COR-L47 (cell line): ENCODE results near the gene NRTN.
"Not testable (repeated sequence)": the region's sequence is repeated elsewhere in the genome, so short reads cannot be mapped to it uniquely, and the experiment has no call there.

Source experiments
- DNase-seq: peaks from one replicate; lab custom pipeline; 2025; lab: John Stamatoyannopoulos, UW

The NRTN gene

GRCh38 chr19:5804516-5805461 is at the start of gene NRTN:
Gene NRTN (plus strand): TSS chr19:5805067. CDS start chr19:5824166, 19,099 bp downstream.
- DNase-seq, result no peak

- no peak for DNase-seq
These were observed 42.2 kb upstream of the NRTN start for GRCh38 chr19:5762608-5763217.

GRCh38 chr19:5765220-5765619 is 39.6 kb upstream of the NRTN start:
- DNase-seq, result no peak

GRCh38 chr19:5767949-5768348 is 36.9 kb upstream of the NRTN start:
- no peak for DNase-seq

GRCh38 chr19:5772416-5772815 is 32.5 kb upstream of the NRTN start:
- no peak for DNase-seq

- DNase-seq, result no peak
These were observed 31.6 kb upstream of the NRTN start for GRCh38 chr19:5773276-5773675.

- no peak for DNase-seq
These were observed 29.9 kb upstream of the NRTN start for GRCh38 chr19:5774921-5775320.

- DNase-seq, result no peak
These were observed 29.1 kb upstream of the NRTN start for GRCh38 chr19:5775668-5776309.

GRCh38 chr19:5778402-5778801 is 26.5 kb upstream of the NRTN start:
- DNase-seq, result no peak

GRCh38 chr19:5780916-5781315 is 24.0 kb upstream of the NRTN start:
- DNase-seq, result not testable (repeated sequence)

GRCh38 chr19:5782322-5782721 is 22.5 kb upstream of the NRTN start:
- DNase-seq, result no peak

GRCh38 chr19:5782945-5783919 is 21.6 kb upstream of the NRTN start:
- DNase-seq, result no peak

GRCh38 chr19:5784581-5785147 is 20.2 kb upstream of the NRTN start, which contains the start of gene PRR22:
Gene PRR22 (minus strand): TSS chr19:5784746. CDS start chr19:5784660, 86 bp downstream.
- no peak for DNase-seq

- no peak for DNase-seq
These were observed 19.4 kb upstream of the NRTN start for GRCh38 chr19:5785423-5785822.

- DNase-seq, result no peak
These were observed 18.1 kb upstream of the NRTN start for GRCh38 chr19:5786593-5787408.

- no peak for DNase-seq
These were observed 17.3 kb upstream of the NRTN start for GRCh38 chr19:5787409-5788182.

- DNase-seq, result no peak
These were observed 16.4 kb upstream of the NRTN start for GRCh38 chr19:5788422-5788821.

- DNase-seq, result no peak
These were observed 15.5 kb upstream of the NRTN start for GRCh38 chr19:5789351-5789761.

GRCh38 chr19:5789886-5790558 is 14.8 kb upstream of the NRTN start:
- no peak for DNase-seq
